HL-60 (cell line): ENCODE measurements around the gene ZNG1B.
"Not testable (repeated sequence)": the region's sequence is repeated elsewhere in the genome, so short reads cannot be mapped to it uniquely, and the experiment has no call there.

Experiments
- DNase-seq, 2 experiments: peaks; one replicate each; pipeline ENCODE4 v3.0.0-alpha.2; 2010 to 2020; ENCODE audit warnings: low read depth in 1 of 2, low spot score in 1 of 2
- H3K27ac ChIP-seq: fragments of 250-450 bp; sonication (Bioruptor Pico); replicated peaks from 2 replicates; pipeline ENCODE4 v1.5.1; 2020; ENCODE audit warnings: mild to moderate bottlenecking, moderate library complexity
- H3K27me3 ChIP-seq: fragments of 250-450 bp; sonication (Bioruptor Pico); 2 replicates; pipeline ENCODE4 v1.5.1; 2021; ENCODE audit warnings: mild to moderate bottlenecking, moderate library complexity; ENCODE audit not compliant: insufficient read depth, poor library complexity, severe bottlenecking
- H3K4me3 ChIP-seq: replicated peaks from 2 replicates; pipeline ENCODE4 v1.5.1; 2011; ENCODE audit warnings: mild to moderate bottlenecking, control low read depth, low read length; ENCODE audit not compliant: insufficient read depth
- POLR2AphosphoS5 ChIP-seq: IDR thresholded peaks from 2 replicates; pipeline ENCODE4 v1.6.1; 2012; ENCODE audit warnings: low read depth
- TF ChIP-seq, protein P1 (sequence below): IDR thresholded peaks from 2 replicates; pipeline ENCODE4 v1.6.1; 2012; ENCODE audit warnings: low read depth; ENCODE audit not compliant: insufficient replicate concordance

Gene ZNG1B

GRCh38 chr2:113499886-113500722 is 62.6 kb downstream of the ZNG1B start:
- H3K4me3 ChIP-seq, H3K27ac ChIP-seq, DNase-seq, H3K27me3 ChIP-seq: not testable (repeated sequence)

DNA sequence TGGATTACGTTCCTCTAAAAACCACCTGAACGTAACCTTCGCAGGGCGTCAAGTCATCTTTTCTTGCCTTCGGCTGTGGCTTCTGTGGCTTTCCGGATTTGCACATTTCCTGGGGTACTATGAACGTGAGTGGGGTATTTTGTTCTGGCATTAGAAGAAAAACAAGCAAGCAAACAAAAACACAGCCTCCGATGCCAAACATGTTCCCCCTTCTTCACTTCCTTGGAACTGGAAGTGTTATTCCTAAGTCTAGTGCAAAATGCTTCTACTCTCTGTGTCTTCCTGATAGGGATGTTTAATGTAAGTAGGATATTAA is 63.2 kb downstream of the ZNG1B start:
- DNase-seq, H3K27me3 ChIP-seq, H3K4me3 ChIP-seq, H3K27ac ChIP-seq: not testable (repeated sequence)

DNA sequence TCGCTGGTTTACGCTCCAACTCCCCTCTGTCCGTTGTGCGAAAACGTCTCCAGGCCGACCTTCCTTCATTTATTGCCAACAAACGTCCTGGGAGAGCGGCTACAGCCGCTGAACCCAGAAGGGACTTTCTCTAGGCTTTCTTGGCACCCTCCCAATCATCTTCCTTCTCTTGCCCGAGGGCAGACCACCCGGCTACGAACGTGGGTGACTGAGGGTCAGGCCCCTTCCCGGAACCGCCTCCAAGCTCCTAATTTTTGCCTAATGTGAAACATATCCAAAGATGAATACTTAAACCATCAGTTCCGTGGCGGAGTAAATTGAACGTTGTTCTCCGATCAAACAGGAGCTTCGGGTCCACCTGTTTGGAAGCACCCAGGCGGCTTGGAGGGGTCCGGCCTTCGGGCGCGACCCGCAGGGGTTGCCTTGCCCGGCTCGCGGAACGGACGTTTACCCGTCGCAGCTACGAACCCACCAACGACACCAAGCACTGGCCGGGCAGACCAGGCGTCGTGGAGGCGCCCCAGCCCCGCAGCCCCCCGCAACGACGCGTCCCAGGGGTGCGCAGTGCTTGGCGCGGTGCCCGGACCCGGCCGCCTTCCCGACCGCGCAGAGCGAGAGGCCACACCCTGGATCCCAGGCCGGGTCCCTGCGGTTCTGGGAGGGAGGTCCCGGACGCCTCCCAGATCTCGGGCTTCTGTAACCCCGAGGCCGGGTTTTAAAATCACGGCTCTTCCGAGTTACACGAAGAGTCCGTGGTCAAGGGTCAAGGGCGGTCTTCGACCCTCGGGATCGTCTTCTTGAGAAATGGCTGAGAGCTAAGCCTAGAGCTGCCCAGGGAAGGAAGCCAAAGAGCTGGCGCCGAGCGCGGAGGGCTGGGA is 65.0 kb downstream of the ZNG1B start:
- not testable (repeated sequence) for H3K27me3 ChIP-seq, DNase-seq
- H3K27ac ChIP-seq = peak overlapping the region; percentile 83
- peak overlapping the region; percentile 53 for H3K4me3 ChIP-seq

GRCh38 chr2:113503094-113504042 is 65.9 kb downstream of the ZNG1B start:
- peak overlapping the region; percentile 83 for H3K27ac ChIP-seq
- 0 out of 2 replicates have a peak, but pooled peaks have one; percentile 29 for TF ChIP-seq POLR2AphosphoS5
- TF ChIP-seq, protein P1, sequence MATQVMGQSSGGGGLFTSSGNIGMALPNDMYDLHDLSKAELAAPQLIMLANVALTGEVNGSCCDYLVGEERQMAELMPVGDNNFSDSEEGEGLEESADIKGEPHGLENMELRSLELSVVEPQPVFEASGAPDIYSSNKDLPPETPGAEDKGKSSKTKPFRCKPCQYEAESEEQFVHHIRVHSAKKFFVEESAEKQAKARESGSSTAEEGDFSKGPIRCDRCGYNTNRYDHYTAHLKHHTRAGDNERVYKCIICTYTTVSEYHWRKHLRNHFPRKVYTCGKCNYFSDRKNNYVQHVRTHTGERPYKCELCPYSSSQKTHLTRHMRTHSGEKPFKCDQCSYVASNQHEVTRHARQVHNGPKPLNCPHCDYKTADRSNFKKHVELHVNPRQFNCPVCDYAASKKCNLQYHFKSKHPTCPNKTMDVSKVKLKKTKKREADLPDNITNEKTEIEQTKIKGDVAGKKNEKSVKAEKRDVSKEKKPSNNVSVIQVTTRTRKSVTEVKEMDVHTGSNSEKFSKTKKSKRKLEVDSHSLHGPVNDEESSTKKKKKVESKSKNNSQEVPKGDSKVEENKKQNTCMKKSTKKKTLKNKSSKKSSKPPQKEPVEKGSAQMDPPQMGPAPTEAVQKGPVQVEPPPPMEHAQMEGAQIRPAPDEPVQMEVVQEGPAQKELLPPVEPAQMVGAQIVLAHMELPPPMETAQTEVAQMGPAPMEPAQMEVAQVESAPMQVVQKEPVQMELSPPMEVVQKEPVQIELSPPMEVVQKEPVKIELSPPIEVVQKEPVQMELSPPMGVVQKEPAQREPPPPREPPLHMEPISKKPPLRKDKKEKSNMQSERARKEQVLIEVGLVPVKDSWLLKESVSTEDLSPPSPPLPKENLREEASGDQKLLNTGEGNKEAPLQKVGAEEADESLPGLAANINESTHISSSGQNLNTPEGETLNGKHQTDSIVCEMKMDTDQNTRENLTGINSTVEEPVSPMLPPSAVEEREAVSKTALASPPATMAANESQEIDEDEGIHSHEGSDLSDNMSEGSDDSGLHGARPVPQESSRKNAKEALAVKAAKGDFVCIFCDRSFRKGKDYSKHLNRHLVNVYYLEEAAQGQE = peak; percentile 27
- H3K27me3 ChIP-seq = not testable (repeated sequence)
- DNase-seq = peak; percentile 47 to 81
- H3K4me3 ChIP-seq = peak overlapping the region; percentile 53

DNA sequence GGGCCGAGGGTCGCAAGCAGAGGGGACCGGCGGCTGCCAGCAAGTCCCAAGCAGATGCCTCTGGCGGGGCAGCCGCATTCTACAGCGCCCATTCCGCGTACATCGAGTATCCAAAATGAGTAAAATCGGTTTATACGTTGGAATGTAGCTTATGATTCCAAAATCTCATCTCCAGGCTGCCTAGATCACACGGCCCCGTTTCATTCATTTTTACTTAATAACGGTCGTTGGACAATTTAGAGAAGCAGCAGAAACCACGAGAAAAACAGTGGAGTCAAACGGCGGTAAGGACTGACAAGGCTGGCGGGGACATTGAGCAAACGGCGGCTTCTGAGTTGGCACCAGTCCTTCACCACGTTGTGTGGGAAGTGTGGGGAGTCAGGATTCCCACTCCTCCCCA is 66.6 kb downstream of the ZNG1B start:
- Histone ChIP-seq H3K27ac (peak overlapping the region; percentile 83), H3K4me3 (peak overlapping the region; percentile 53)
- peak in 1 of 2 experiments; percentile 68 for DNase-seq
- not testable (repeated sequence) for H3K27me3 ChIP-seq

DNA sequence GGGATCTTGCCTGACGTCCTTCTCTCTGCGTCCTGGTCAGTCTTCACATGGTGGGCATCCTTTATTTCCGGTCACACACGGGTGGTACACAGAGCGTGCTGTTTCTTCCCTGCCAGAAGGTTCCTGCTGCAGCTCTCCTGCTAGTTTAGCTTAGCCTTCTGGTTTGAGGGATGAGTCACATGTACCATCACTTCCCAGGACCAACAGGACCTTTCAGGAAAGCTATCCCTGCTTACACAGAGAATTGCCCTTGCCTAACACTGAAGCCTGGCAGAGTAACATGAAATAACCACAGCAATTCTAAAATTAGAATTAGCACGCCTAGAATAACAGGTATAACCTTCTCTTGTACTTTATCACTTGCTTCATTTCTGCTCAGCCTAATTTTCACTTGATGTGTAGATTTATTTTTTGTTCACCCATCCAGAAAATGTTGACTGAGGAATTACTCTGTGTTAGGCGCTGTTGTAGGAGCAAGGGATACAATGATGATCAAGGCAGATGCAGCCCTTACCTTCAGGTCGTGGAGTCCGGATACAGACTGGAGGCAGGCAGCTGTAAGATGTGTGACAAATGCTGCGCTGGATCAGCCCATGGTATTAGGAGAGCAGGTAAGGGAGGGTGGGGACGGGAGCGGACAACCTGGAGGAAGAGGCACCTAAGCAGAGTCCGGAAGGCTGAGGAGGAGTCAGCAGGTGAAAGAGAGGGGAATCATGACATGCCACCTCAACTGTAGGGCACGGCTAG is 70.1 kb downstream of the ZNG1B start:
- not testable (repeated sequence) for H3K27ac ChIP-seq, H3K27me3 ChIP-seq, H3K4me3 ChIP-seq, DNase-seq

DNA sequence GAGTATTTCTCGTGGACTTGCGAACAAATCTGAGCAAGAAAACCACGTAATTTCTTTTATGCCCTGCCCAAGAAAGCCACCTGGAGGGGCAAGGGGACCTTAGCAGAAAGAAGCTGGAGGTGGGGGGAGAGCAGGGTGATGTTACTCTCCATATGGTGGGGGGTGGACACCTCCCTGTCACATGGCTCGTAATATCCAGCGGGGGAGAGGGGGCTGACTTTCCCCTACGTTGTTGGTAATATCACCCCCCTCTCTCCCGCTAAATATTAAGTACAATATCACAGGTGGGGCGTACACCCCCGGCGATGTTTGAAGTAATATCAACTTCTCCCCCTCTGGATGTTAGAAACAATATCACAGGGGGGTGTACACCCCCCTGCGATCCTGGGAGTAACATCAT is 70.7 kb downstream of the ZNG1B start:
- H3K4me3 ChIP-seq, DNase-seq, H3K27ac ChIP-seq, H3K27me3 ChIP-seq: not testable (repeated sequence)

GRCh38 chr2:113510913-113511312 is 73.4 kb downstream of the ZNG1B start:
- not testable (repeated sequence) for DNase-seq, H3K27me3 ChIP-seq, H3K4me3 ChIP-seq, H3K27ac ChIP-seq

GRCh38 chr2:113511859-113512258 is 74.4 kb downstream of the ZNG1B start:
- not testable (repeated sequence) for H3K27ac ChIP-seq, DNase-seq, H3K4me3 ChIP-seq, H3K27me3 ChIP-seq

- DNase-seq, H3K27ac ChIP-seq, H3K4me3 ChIP-seq, H3K27me3 ChIP-seq: not testable (repeated sequence)
These were observed 78.0 kb downstream of the ZNG1B start for GRCh38 chr2:113515457-113515856.

GRCh38 chr2:113515995-113516394 is 78.5 kb downstream of the ZNG1B start:
- DNase-seq, H3K27ac ChIP-seq, H3K27me3 ChIP-seq, H3K4me3 ChIP-seq: not testable (repeated sequence)
